ENCODE results near the gene GPR18.
"Not testable (repeated sequence)": the region's sequence is repeated elsewhere in the genome, so short reads cannot be mapped to it uniquely, and the experiment has no call there.

Gene GPR18

GRCh38 chr13:99265162-99265800 is 7.1 kb upstream of the GPR18 start:
- no peak for DNase-seq

GRCh38 chr13:99264051-99264450 is 5.9 kb upstream of the GPR18 start:
- no peak for DNase-seq

- DNase-seq = no peak
Measured at GRCh38 chr13:99263126-99263785, 5.1 kb upstream of the GPR18 start.

GRCh38 chr13:99261059-99261458 is 2.9 kb upstream of the GPR18 start:
- no peak for DNase-seq

GRCh38 chr13:99260216-99260615 is 2.0 kb upstream of the GPR18 start:
- DNase-seq = no peak

- no peak for DNase-seq
Measured at GRCh38 chr13:99258946-99259345, 767 bp upstream of the GPR18 start.

GRCh38 chr13:99257291-99257690 is 888 bp downstream of the GPR18 start:
- DNase-seq = no peak

GRCh38 chr13:99256709-99257108 is 1.5 kb downstream of the GPR18 start:
- DNase-seq = no peak

GRCh38 chr13:99256283-99256682 is 1.9 kb downstream of the GPR18 start:
- DNase-seq = no peak

- no peak for DNase-seq
Measured at GRCh38 chr13:99255271-99255670, 2.9 kb downstream of the GPR18 start.

- DNase-seq = no peak
Measured at GRCh38 chr13:99254830-99255229, 3.3 kb downstream of the GPR18 start.

GRCh38 chr13:99251921-99252320 is 6.3 kb downstream of the GPR18 start:
- DNase-seq = no peak

GRCh38 chr13:99250982-99251825 is 7.0 kb downstream of the GPR18 start:
- no peak for DNase-seq

- DNase-seq = not testable (repeated sequence)
Measured at GRCh38 chr13:99249606-99250005, 8.6 kb downstream of the GPR18 start.

GRCh38 chr13:99249178-99249577 is 9.0 kb downstream of the GPR18 start:
- not testable (repeated sequence) for DNase-seq

- no peak for DNase-seq
Measured at GRCh38 chr13:99246100-99246499, 12.1 kb downstream of the GPR18 start.

GRCh38 chr13:99237981-99238662 is 20.1 kb downstream of the GPR18 start:
- DNase-seq = no peak

GRCh38 chr13:99231721-99232120 is 26.5 kb downstream of the GPR18 start:
- DNase-seq = no peak

- DNase-seq = no peak
Measured at GRCh38 chr13:99230991-99231390, 27.2 kb downstream of the GPR18 start.

GRCh38 chr13:99230588-99230987 is 27.6 kb downstream of the GPR18 start:
- not testable (repeated sequence) for DNase-seq

GRCh38 chr13:99228737-99229691 is 29.2 kb downstream of the GPR18 start:
- no peak for DNase-seq

Measured in activated gamma-delta T cell treated with Interleukin-2 at 50 U/mL for 16 hours (primary cell).